Lower lobe of right lung (tissue), 2 donors: ENCODE measurements around the gene CDKAL1. TPM values are rescaled to one million over a fixed set of nuclear protein-coding genes. Genes with fewer than 3 reads are reported as not detected.

ENCODE experiments used
- ATAC-seq, 2 donors: fragments of 200-7000 bp; cut with Tn5 transposase; one replicate each; pipeline ENCODE4 v1.9.1; 2020 to 2022; ENCODE audit warnings: mild to moderate bottlenecking in 2 of 2, moderate library complexity in 2 of 2
- DNase-seq: peaks from one replicate; pipeline ENCODE4 v3.0.0-alpha.2; 2020
- H3K27ac ChIP-seq: fragments of 200-600 bp; one replicate; pipeline ENCODE4 v1.8.0; 2022
- H3K27me3 ChIP-seq: fragments of 200-600 bp; one replicate; pipeline ENCODE4 v1.8.0; 2022; ENCODE audit warnings: low read depth
- H3K36me3 ChIP-seq: fragments of 200-600 bp; one replicate; pipeline ENCODE4 v1.8.0; 2022; ENCODE audit warnings: mild to moderate bottlenecking
- H3K4me1 ChIP-seq: fragments of 200-600 bp; one replicate; pipeline ENCODE4 v1.8.0; 2022
- H3K4me3 ChIP-seq: fragments of 200-600 bp; one replicate; pipeline ENCODE4 v1.8.0; 2022; ENCODE audit warnings: mild to moderate bottlenecking
- H3K9me3 ChIP-seq: fragments of 200-600 bp; one replicate; pipeline ENCODE4 v1.8.0; 2022
- CTCF ChIP-seq: fragments of 200-600 bp; IDR thresholded peaks from one replicate; pipeline ENCODE4 v1.8.0; 2022; ENCODE audit warnings: antibody characterized with exemption, mild to moderate bottlenecking
- intact Hi-C: fragments of 100-400 bp; cut with DNase I; formaldehyde crosslinking; loops from one replicate; pipeline ENCODE4 v1.11.0; 2022
- total RNA-seq: library from RNA; stranded (reverse); fragmentation: NEBNext Ultra II Directional; extraction: Animal tissue kit (Norgen Biotek cat#: 25700); gene quantifications from one replicate; pipeline ENCODE4 v1.2.1, GENCODE V29; 2021
- donor health status: DM: no; HTN: yes; CAD: no; lungs with severe emphysema.

Gene CDKAL1
- total RNA-seq, 1 donor from 2014 or later = 16.0 TPM

GRCh38 chr6:20837189-20837588 is 302.9 kb downstream of the CDKAL1 start:
- DNase-seq = no peak
- no peaks in the 10 kb centered on the region for H3K4me1 ChIP-seq

GRCh38 chr6:20838113-20838512 is 303.9 kb downstream of the CDKAL1 start:
- Histone ChIP-seq H3K36me3 (no peaks in the 10 kb centered on the region), H3K27me3 (no peaks in the 10 kb centered on the region), H3K9me3 (no peaks in the 10 kb centered on the region), H3K4me3 (no peak overlapping the region), H3K27ac (no peak overlapping the region), H3K4me1 (no peaks in the 10 kb centered on the region)
- intact Hi-C loops = no loop called here
- TF ChIP-seq CTCF = no peak
- ATAC-seq = no peak
- no peak for DNase-seq

More at GRCh38 chr6:20837189-20837588, 302.9 kb downstream of the CDKAL1 start:
- Histone ChIP-seq H3K27ac (no peak overlapping the region), H3K27me3 (no peaks in the 10 kb centered on the region), H3K9me3 (no peaks in the 10 kb centered on the region), H3K4me3 (no peak overlapping the region), H3K36me3 (no peaks in the 10 kb centered on the region)
- ATAC-seq = no peak
- no peak for TF ChIP-seq CTCF
- intact Hi-C loops = no loop called here

GRCh38 chr6:20839630-20840029 is 305.4 kb downstream of the CDKAL1 start:
- Histone ChIP-seq H3K4me1 (no peaks in the 10 kb centered on the region), H3K9me3 (no peaks in the 10 kb centered on the region), H3K27ac (no peak overlapping the region), H3K36me3 (no peaks in the 10 kb centered on the region), H3K4me3 (no peak overlapping the region), H3K27me3 (no peaks in the 10 kb centered on the region)
- intact Hi-C loops = no loop called here
- ATAC-seq (no peak), DNase-seq (no peak)
- no peak for TF ChIP-seq CTCF

GRCh38 chr6:20840675-20841074 is 306.4 kb downstream of the CDKAL1 start:
- no peak for ATAC-seq
- intact Hi-C loops = no loop called here
- no peak for DNase-seq
- no peak overlapping the region for H3K27ac ChIP-seq
- no peak for TF ChIP-seq CTCF
- no peaks in the 10 kb centered on the region for H3K27me3 ChIP-seq
- H3K36me3 ChIP-seq = no peaks in the 10 kb centered on the region
- no peaks in the 10 kb centered on the region for H3K4me1 ChIP-seq
- no peak overlapping the region for H3K4me3 ChIP-seq
- no peaks in the 10 kb centered on the region for H3K9me3 ChIP-seq

GRCh38 chr6:20841806-20842205 is 307.5 kb downstream of the CDKAL1 start:
- Histone ChIP-seq H3K27me3 (no peaks in the 10 kb centered on the region), H3K27ac (no peak overlapping the region), H3K9me3 (no peaks in the 10 kb centered on the region), H3K4me1 (no peaks in the 10 kb centered on the region), H3K36me3 (no peaks in the 10 kb centered on the region), H3K4me3 (no peak overlapping the region)
- intact Hi-C loops = no loop called here
- DNase-seq (no peak), ATAC-seq (no peak)
- TF ChIP-seq CTCF = no peak

GRCh38 chr6:20845592-20845991 is 311.3 kb downstream of the CDKAL1 start:
- no peak for TF ChIP-seq CTCF
- DNase-seq (no peak), ATAC-seq (no peak)
- Histone ChIP-seq H3K27ac (no peak overlapping the region), H3K4me1 (no peaks in the 10 kb centered on the region), H3K36me3 (no peaks in the 10 kb centered on the region), H3K4me3 (no peak overlapping the region), H3K9me3 (no peaks in the 10 kb centered on the region), H3K27me3 (no peaks in the 10 kb centered on the region)
- intact Hi-C loops = no loop called here
